Muscle layer of duodenum (tissue), 2 donors: Measurements from ENCODE around the gene CBX4.

Experiments used
- H3K27ac ChIP-seq: one replicate; pipeline ENCODE4 v1.7.0; 2013; ENCODE audit warnings: mild to moderate bottlenecking, low read length
- H3K27me3 ChIP-seq: one replicate; pipeline ENCODE4 v1.7.0; 2013; ENCODE audit warnings: low read depth, mild to moderate bottlenecking, control low read depth, low read length
- H3K36me3 ChIP-seq, 2 donors: one replicate each; pipeline ENCODE4 v1.7.0; 2013; ENCODE audit warnings: low read length in 2 of 2, control low read depth in 1 of 2, mild to moderate bottlenecking in 1 of 2; ENCODE audit not compliant: insufficient read depth in 2 of 2, control insufficient read depth in 1 of 2
- H3K4me1 ChIP-seq, 2 donors: one replicate each; pipeline ENCODE4 v1.7.0; 2013; ENCODE audit warnings: low read length in 2 of 2, mild to moderate bottlenecking in 2 of 2, control low read depth in 1 of 2, moderate library complexity in 1 of 2; ENCODE audit not compliant: insufficient read depth in 2 of 2, control insufficient read depth in 1 of 2
- H3K4me3 ChIP-seq, 2 donors: one replicate each; pipeline ENCODE4 v1.7.0; 2013; ENCODE audit warnings: low read length in 2 of 2, low read depth in 1 of 2, mild to moderate bottlenecking in 1 of 2
- H3K9me3 ChIP-seq, 2 donors: one replicate each; pipeline ENCODE4 v1.7.0; 2013; ENCODE audit warnings: low read length in 2 of 2, control low read depth in 1 of 2, mild to moderate bottlenecking in 1 of 2; ENCODE audit not compliant: control insufficient read depth in 1 of 2
- donor health status: healthy.

The CBX4 gene

DNA sequence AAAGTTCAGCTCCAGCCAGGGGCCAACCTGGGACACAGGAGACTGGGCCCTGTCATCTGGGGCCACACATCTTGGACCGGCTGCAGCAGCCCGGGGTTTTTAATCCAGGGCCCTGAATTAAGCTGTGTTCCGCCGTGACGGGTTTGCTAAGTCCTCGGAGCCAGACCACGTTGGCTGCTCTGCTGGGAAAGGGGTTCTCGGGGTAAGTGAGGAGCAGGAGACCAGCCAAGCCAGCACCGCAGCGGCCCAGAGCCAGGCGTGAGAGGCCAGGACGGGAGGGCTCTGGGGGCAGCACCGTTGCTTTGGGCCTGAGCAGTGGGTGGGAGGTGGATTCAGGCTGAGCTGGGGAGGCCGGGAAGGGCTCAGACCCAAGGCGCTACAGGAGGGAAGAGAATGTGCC, 31.3 kb upstream of the CBX4 start:
- Histone ChIP-seq H3K9me3 (no peaks in the 10 kb centered on the region), H3K4me3 (no peak overlapping the region), H3K4me1 (no peaks in the 10 kb centered on the region), H3K27me3 (no peaks in the 10 kb centered on the region), H3K36me3 (no peaks in the 10 kb centered on the region), H3K27ac (no peak overlapping the region)

DNA sequence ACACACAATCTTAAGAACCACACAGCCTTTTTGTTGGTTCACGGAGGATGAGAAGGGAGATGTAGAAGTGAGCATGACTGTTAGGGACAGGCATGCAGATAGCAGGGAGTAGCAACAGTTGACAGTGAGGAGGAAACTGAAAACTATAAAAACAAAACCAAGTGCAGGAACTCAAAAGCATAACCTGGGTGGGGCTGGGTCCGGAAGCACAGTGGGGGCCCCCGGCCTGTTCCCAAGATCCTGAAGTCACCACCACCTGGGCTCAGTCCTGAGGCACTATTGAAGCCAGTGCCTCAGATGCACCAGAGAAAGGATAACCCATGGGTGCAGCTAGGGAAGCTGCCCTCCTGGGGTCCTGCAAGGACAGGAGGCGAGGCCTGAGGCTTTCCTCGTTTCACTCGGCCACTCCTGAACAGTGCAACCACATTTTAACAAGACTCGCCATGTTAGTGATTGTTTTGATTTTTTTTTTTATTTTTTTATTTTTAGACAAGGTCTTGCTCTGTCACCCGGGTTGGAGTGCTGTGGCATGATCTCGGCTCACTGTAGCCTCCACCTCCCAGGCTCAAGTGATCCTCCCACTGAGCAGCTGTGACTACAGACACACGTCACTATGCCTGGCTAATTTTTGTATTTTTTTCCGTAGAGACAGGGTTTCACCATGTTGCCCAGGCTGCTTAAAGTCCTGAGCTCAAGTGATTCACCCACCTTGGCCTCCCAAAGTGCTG, 27.7 kb upstream of the CBX4 start:
- H3K4me3 ChIP-seq = no peak overlapping the region
- H3K27me3 ChIP-seq = no peaks in the 10 kb centered on the region
- no peak overlapping the region for H3K27ac ChIP-seq

DNA sequence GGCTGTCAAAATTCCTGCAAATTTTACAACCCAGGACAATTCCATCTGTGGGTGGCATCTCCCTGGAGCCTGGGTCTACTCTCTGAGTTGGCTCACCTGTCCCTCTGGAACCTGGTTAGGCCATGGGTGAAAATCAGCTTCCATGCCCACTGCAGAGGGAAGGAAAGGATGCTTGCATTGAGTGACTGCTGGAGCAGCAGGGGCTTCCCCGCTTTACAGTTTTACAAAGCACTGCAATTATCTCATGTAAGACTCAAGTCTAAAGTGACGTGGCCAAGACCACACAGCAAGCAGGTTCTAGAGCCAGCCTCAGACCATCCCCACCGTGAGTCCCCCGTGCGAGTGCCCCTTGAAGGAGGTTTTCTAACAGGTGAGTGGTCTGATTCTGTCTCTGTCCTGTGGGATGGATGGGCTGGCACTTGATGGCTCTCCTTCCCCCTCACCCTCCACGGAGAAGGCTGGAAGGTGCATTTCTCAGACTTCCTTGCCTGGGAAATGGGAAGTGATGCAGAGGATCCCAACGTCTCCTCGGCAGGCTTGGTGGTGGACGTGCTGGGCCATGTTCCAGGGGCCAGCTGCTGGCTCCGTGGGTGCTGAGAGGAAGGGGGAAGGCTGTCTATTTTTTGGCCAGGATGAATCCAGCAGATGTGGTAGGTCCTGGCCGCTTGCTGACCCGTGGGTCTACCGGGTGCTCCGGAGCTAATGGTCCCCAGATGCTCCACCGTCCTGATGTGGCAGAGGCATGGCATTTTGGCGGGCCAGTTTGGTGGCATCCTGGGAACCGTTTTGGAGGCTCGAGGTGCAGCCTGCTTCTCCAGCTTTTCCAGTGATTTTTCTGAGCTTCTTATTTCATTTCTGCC, 26.3 kb upstream of the CBX4 start:
- no peaks in the 10 kb centered on the region for H3K27me3 ChIP-seq
- H3K36me3 ChIP-seq = no peaks in the 10 kb centered on the region
- no peaks in the 10 kb centered on the region for H3K9me3 ChIP-seq
- H3K27ac ChIP-seq = no peak overlapping the region
- no peaks in the 10 kb centered on the region for H3K4me1 ChIP-seq
- H3K4me3 ChIP-seq = no peak overlapping the region

More for the DNA sequence above, 27.7 kb upstream of the CBX4 start:
- no peaks in the 10 kb centered on the region for H3K4me1 ChIP-seq
- H3K9me3 ChIP-seq = no peaks in the 10 kb centered on the region
- H3K36me3 ChIP-seq = no peaks in the 10 kb centered on the region

DNA sequence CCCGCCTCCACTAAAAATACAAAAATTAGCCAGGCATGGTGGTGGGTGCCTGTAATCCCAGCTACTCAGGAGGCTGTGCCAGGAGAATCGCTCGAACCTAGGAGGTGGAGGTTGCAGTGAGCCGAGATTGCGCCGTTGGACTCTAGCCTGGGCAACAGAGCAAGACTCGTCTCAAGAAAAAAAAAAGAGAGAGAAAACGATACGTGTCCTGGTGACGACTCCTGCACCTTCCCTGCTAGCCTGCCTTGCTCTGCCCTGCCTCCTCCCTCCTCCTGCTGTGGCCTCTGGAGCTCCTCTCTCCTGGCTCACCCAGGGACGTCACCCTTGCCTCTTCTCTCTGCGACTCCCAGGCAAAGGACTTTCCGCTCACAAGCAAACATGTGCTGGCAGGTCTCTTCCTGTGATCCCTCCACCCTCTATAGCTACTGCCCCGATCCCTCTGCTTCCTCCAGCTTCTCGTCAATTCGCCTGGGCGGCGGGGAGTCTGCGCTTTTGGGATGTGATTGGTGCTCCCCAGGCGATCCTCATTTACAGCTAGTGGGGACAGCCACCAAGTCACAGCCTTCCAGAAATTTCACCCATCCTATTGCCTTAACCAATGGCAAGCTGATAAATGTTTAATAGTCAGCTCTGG, 25.5 kb upstream of the CBX4 start:
- Histone ChIP-seq H3K4me1 (no peaks in the 10 kb centered on the region), H3K27me3 (no peaks in the 10 kb centered on the region), H3K9me3 (no peaks in the 10 kb centered on the region), H3K27ac (no peak overlapping the region), H3K4me3 (no peak overlapping the region), H3K36me3 (no peaks in the 10 kb centered on the region)

DNA sequence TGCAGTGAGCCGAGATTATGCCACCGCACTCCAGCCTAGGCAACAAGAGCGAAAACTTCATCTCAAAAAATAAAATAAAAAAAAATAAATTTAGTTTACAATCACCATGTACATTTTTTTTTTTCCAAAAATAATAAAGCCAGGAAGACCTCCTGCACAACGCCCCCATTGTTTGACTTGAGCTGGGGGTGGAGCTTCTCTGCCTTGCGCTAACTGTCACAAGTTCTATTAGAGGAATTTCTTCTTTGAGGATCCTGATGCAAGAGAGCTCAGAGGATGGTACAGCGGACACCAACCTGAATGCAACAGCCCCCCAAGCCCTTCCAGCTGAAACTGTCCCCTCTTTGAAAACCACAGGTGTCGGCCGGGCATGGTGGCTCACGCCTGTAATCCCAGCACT, 24.9 kb upstream of the CBX4 start:
- no peak overlapping the region for H3K27ac ChIP-seq
- no peak overlapping the region for H3K4me3 ChIP-seq
- H3K9me3 ChIP-seq = no peaks in the 10 kb centered on the region
- H3K36me3 ChIP-seq = no peaks in the 10 kb centered on the region
- H3K27me3 ChIP-seq = no peaks in the 10 kb centered on the region
- no peaks in the 10 kb centered on the region for H3K4me1 ChIP-seq

DNA sequence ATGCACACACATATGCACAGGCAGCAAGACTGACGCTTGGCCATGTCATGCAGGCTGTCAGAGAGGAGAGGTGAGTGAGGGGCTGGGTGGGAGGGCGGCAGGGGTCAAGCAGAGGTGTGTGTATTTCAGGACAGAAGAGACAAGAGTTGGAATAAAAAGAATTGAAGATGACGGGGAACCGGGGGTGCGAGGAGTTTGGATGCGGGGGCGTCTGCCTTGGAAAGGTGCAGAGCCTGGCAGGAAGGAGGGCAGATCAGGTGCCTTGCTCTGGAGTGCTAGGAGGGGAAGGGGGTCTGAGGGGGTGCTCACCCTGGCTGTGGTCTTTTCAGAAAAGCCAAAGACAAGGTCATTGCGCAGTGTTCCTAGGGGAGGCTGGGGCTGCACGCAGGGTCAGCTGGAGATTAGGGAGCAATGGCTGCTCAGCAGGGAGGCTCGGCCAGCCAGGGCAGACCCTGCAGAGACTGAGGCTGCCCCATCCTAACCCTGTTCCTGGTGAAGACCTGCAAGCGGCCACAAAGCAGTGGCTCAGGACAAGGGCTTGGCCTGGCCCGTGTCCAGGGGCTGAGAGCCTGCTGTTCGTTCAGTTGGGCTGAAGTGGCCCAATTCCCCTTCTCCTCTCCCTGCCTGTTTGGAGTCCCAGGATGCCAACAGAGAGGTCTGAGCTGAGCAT, 23.7 kb upstream of the CBX4 start:
- no peaks in the 10 kb centered on the region for H3K36me3 ChIP-seq
- H3K27ac ChIP-seq = no peak overlapping the region
- no peaks in the 10 kb centered on the region for H3K9me3 ChIP-seq
- no peak overlapping the region for H3K4me3 ChIP-seq
- H3K27me3 ChIP-seq = no peaks in the 10 kb centered on the region
- no peaks in the 10 kb centered on the region for H3K4me1 ChIP-seq

DNA sequence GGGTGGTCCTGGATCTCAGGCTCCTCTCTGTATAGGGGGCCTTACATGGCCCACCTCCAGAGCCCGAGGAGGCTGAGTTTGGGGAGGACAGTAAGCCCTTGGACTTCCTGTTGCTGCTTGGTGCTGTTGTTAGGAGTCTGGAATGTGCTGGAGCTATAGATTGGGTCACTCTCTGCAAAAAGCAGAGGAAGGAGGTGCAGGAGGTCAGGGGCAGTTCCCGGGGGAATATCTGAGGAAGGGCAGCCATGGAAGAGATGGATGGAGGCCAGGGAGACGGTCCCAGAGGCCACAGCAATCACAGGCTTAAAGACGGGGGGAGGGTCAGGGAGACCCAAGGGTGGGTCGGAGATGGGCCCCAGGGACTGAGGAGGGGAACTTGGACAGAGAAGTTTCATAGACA, 23.0 kb upstream of the CBX4 start:
- no peaks in the 10 kb centered on the region for H3K27me3 ChIP-seq

DNA sequence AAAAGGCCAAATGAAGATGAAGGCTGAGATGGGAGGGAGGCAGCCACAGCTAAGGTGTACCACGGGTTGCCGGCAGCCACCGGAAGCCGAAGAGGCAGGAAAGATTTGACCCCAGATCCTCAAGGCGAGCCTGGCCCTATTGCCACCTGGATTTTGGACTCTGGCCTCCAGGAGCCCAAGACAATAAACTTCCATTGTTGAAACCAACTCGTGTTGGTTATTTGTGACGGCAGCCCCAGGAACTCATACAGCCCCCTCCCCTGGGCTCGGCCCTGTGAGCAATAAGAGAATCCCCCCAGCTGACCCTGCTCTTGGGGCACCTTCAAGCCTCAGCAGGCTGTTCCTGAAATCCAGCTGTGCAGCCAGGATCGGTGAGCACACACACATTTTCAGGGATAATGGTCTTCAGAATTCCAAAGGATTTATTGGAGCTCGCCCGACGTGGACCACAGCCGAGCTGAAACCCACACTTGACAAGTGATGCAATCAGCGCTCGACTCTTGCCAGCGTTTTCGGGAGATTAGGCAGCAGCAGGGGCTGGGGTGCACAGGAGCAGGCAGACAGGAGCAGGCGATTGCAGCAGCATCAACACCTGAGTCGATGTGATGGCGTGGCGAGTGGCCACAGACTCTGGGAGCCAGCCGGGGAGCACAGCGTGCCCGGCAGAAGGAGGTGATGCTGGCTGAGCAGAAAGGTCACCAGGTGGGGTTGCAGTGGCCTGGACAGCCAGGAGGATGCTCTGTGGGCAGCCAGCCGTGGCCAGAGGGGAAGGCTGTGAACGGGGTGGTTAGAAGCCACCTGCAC, 22.4 kb upstream of the CBX4 start:
- no peaks in the 10 kb centered on the region for H3K27me3 ChIP-seq
- H3K27ac ChIP-seq = no peak overlapping the region
- H3K4me3 ChIP-seq = no peak overlapping the region
- H3K36me3 ChIP-seq = no peaks in the 10 kb centered on the region
- no peaks in the 10 kb centered on the region for H3K9me3 ChIP-seq
- no peaks in the 10 kb centered on the region for H3K4me1 ChIP-seq

More for the DNA sequence above, 23.0 kb upstream of the CBX4 start:
- H3K4me3 ChIP-seq = no peak overlapping the region
- no peaks in the 10 kb centered on the region for H3K4me1 ChIP-seq
- H3K9me3 ChIP-seq = no peaks in the 10 kb centered on the region
- H3K27ac ChIP-seq = no peak overlapping the region
- H3K36me3 ChIP-seq = no peaks in the 10 kb centered on the region

DNA sequence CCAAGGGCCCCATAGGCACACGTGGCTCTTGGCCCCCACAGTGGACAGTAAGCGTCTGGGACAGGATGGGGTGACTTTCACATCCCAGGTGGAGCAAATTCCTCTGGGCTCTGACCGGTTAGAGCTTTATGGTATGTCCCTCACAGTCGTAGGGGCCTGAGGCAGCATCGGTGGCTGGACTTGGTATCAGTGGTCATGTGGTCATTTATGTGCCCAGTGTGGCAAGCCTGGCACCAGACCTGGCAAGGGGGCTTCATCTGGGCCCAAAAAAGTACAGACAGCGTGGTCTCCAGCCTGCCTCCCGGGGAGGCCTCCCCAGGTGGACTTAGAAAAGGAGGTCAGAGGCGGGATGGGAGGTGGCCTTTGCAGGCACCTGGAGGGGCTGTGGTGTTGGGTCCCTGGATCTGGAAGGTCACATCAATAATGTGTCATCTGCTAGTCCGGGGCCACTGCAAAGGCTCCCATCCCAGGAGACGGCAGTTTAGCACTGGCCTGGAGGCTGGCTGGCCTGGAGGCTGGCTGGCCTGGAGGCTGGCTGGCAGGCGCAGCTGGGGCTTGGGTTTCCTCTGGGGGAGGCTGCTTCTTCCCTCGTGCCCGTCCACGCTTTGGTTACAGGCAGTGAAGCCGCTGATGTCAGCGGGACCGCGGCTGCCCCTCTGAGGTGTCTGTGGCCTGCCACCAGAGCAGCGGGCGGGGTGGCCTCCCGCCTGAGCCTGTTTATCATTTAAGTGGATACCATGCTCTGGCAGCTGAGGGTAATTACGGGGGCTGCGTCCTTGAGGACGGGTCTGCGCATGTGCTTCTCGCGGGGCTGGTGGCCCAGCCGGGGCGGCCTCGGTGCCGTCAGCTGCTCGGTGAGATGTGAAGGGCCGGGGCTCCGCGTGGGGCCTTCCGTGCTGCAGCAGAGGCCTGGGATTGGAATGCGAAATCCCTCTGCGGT, 20.7 kb upstream of the CBX4 start:
- H3K27me3 ChIP-seq = no peaks in the 10 kb centered on the region
- H3K4me1 ChIP-seq = no peaks in the 10 kb centered on the region
- H3K4me3 ChIP-seq = no peak overlapping the region
- H3K36me3 ChIP-seq = no peaks in the 10 kb centered on the region
- no peak overlapping the region for H3K27ac ChIP-seq
- H3K9me3 ChIP-seq = no peaks in the 10 kb centered on the region

DNA sequence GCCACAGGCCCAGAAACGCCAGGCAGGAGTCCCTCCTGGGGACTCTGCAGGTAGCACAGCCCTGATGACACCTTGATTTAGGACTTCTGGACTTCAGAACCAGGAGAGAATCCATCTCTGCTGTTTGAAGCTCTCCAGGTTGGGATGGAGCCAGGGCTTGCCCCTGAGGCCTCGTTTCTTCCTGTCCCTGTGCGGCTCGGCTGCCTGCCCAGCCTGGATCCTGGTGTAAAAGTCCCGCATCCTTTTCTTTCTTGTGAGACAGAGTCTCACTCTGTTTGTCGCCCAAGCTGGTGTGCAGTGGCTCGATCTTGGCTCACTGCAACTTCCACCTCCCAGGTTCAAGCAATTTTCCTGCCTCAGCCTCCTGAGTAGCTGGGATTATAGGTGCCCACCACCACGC, 17.9 kb upstream of the CBX4 start:
- Histone ChIP-seq H3K4me3 (no peak overlapping the region), H3K9me3 (no peaks in the 10 kb centered on the region), H3K4me1 (no peaks in the 10 kb centered on the region), H3K36me3 (no peaks in the 10 kb centered on the region), H3K27me3 (no peaks in the 10 kb centered on the region), H3K27ac (no peak overlapping the region)
